ENCODE results near the gene ELMO1. TPM values are rescaled to one million over a fixed set of nuclear protein-coding genes. Genes with fewer than 3 reads are reported as not detected.
A peak's percentile ranks its signal among the peaks of the same experiment; 100 is the strongest.

ELMO1 gene
- total RNA-seq, 1 donor from 2014 or later: 60.1 TPM

- H3K4me3 ChIP-seq: no peak overlapping the region
- ATAC-seq: peak; percentile 91 to 92
- no peaks in the 10 kb centered on the region for H3K27me3 ChIP-seq (ENCODE audit: low read depth)
- H3K27ac ChIP-seq: peak overlapping the region; percentile 15
- H3K36me3 ChIP-seq: peaks cover 33% of the 10 kb centered on the region
- no peaks in the 10 kb centered on the region for H3K9me3 ChIP-seq
- TF ChIP-seq, protein P1, sequence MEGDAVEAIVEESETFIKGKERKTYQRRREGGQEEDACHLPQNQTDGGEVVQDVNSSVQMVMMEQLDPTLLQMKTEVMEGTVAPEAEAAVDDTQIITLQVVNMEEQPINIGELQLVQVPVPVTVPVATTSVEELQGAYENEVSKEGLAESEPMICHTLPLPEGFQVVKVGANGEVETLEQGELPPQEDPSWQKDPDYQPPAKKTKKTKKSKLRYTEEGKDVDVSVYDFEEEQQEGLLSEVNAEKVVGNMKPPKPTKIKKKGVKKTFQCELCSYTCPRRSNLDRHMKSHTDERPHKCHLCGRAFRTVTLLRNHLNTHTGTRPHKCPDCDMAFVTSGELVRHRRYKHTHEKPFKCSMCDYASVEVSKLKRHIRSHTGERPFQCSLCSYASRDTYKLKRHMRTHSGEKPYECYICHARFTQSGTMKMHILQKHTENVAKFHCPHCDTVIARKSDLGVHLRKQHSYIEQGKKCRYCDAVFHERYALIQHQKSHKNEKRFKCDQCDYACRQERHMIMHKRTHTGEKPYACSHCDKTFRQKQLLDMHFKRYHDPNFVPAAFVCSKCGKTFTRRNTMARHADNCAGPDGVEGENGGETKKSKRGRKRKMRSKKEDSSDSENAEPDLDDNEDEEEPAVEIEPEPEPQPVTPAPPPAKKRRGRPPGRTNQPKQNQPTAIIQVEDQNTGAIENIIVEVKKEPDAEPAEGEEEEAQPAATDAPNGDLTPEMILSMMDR (IDR thresholded peaks at IDR 0.05): peak; percentile 54
- intact Hi-C loops (cut with DNase I): no loop called here
- peaks cover 35% of the 10 kb centered on the region for H3K4me1 ChIP-seq
- no peak for DNase-seq
These were observed 240.1 kb downstream of the ELMO1 start for GRCh38 chr7:37208528-37208927.

DNA sequence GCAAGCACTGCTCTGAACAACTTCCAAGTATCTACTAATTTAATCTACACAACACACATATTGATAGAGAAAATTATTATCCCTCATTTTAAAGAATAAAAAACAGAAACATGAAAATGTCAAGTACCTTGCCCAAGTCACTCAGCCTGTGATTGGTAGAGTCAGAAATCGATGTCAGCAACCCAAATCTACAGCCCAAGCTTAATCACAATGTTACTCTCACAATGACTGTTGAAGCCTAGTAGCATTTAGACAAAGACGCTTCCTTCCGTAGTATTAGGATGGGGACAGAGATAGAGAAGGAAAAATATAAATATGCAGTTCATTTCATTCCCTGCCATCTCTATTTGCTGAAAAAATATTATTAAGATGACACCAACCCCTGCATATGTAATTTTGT lies 242.5 kb downstream of the ELMO1 start:
- Histone ChIP-seq H3K36me3 (peaks cover 34% of the 10 kb centered on the region), H3K27ac (no peak overlapping the region), H3K27me3 (ENCODE audit: low read depth) (no peaks in the 10 kb centered on the region), H3K9me3 (no peaks in the 10 kb centered on the region), H3K4me3 (no peak overlapping the region), H3K4me1 (peaks cover 32% of the 10 kb centered on the region)
- intact Hi-C loops (cut with DNase I): no loop called here
- ATAC-seq (no peak), DNase-seq (no peak)
- TF ChIP-seq, protein P1 (IDR thresholded peaks at IDR 0.05): no peak

- no peak overlapping the region for H3K27ac ChIP-seq
- H3K27me3 ChIP-seq (ENCODE audit: low read depth): no peaks in the 10 kb centered on the region
- TF ChIP-seq, protein P1 (IDR thresholded peaks at IDR 0.05): no peak
- no peaks in the 10 kb centered on the region for H3K9me3 ChIP-seq
- H3K36me3 ChIP-seq: peaks cover 28% of the 10 kb centered on the region
- H3K4me1 ChIP-seq: peaks cover 34% of the 10 kb centered on the region
- DNase-seq: no peak
- H3K4me3 ChIP-seq: no peak overlapping the region
- intact Hi-C loops (cut with DNase I): no loop called here
- ATAC-seq: no peak
These were observed 243.2 kb downstream of the ELMO1 start for GRCh38 chr7:37205451-37205850.

- no peaks in the 10 kb centered on the region for H3K27me3 ChIP-seq (ENCODE audit: low read depth)
- intact Hi-C loops (cut with DNase I): no loop called here
- H3K27ac ChIP-seq: peak overlapping the region; percentile 66
- no peak overlapping the region for H3K4me3 ChIP-seq
- no peaks in the 10 kb centered on the region for H3K9me3 ChIP-seq
- ATAC-seq (peak in 1 of 2 donors; percentile 14), DNase-seq (no peak)
- H3K36me3 ChIP-seq: peaks cover 25% of the 10 kb centered on the region
- H3K4me1 ChIP-seq: peaks cover 21% of the 10 kb centered on the region
- TF ChIP-seq, protein P1 (IDR thresholded peaks at IDR 0.05): no peak
These were observed 246.8 kb downstream of the ELMO1 start for GRCh38 chr7:37201876-37202198.

- Histone ChIP-seq H3K27ac (peak overlapping the region; percentile 66), H3K9me3 (no peaks in the 10 kb centered on the region), H3K4me3 (no peak overlapping the region), H3K36me3 (peaks cover 30% of the 10 kb centered on the region), H3K4me1 (peaks cover 21% of the 10 kb centered on the region), H3K27me3 (ENCODE audit: low read depth) (no peaks in the 10 kb centered on the region)
- ATAC-seq (peak; percentile 84 to 90), DNase-seq (peak; percentile 77)
- TF ChIP-seq, protein P1 (IDR thresholded peaks at IDR 0.05): peak; percentile 90
- intact Hi-C loops (cut with DNase I): no loop called here
These were observed 247.4 kb downstream of the ELMO1 start for GRCh38 chr7:37201003-37201875.

All from lower lobe of right lung (tissue), 2 donors.